GM03348 (cell line): ENCODE results near the gene CNIH2.
"Not testable (repeated sequence)": the region's sequence is repeated elsewhere in the genome, so short reads cannot be mapped to it uniquely, and the experiment has no call there.

Source experiments
- DNase-seq: peaks from one replicate; pipeline ENCODE4 v3.0.0; 2012; ENCODE audit warnings: low spot score

CNIH2 gene

DNA sequence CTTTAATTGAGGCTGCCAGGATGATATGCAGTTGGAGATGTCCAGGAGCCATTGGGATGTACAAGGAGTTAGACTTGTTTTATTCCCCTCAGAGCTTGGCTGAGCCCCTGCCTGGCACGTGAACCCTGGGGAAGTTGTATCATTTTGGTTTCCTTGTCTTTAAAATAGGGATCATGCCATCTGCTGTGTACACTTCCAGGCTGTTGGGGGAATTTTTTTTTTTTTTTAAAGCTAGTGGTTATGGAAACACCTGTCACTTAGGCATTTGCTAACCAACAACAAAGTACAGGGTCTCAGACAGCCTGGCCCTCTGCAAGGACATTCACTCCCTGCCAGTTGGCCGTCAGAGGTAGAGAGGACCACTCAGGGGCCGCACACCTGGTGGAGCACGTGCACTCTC is 18.0 kb upstream of the CNIH2 start:
- no peak for DNase-seq

DNA sequence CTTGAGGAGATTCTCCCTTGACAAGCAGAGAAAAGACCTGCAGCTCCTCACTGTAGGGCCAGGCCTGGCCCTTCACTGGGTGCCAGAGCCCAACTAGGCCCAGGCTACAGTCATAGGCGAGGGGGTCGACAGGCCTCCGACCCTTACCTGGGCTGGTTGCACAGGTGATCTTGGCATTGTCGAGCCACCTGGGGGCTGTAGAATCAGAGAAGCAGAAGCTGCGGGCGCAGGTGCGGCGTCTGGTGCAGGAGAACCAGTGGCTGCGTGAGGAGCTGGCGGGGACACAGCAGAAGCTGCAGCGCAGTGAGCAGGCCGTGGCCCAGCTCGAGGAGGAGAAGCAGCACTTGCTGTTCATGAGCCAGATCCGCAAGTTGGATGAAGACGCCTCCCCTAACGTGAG is 16.4 kb upstream of the CNIH2 start:
- DNase-seq = no peak

DNA sequence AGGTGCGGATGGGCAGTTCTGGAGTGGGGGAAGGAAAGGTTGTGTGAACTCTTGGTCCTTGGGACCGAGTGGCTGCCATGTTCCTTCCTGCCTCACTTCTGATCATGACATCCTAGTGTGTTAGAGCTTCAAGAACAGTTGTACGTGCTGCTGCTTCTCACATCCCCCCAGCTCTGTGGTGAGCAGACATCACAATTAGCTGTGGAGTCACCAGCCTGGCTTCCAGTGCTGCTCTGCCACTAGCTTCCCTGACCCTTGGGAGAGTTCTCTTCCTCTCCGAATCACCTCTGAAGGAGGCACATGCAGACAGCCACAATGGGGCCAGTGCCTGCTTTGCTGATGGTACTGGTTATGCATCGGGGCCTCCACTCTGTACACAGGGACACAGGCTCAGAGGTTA is 15.8 kb upstream of the CNIH2 start:
- DNase-seq = no peak

DNA sequence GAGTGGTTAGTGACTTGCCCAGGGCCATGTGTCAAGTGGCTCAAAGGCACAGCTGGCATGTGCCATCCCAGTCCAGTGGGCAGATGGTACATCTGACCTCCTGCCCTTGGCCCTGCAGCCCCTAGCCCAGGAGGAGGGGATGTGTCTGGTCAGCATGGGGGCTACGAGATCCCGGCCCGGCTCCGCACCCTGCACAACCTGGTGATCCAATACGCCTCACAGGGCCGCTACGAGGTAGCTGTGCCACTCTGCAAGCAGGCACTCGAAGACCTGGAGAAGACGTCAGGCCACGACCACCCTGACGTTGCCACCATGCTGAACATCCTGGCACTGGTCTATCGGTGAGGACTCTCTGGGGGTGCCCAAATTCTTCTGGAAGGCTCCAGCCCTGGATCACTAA is 15.3 kb upstream of the CNIH2 start:
- no peak for DNase-seq

DNA sequence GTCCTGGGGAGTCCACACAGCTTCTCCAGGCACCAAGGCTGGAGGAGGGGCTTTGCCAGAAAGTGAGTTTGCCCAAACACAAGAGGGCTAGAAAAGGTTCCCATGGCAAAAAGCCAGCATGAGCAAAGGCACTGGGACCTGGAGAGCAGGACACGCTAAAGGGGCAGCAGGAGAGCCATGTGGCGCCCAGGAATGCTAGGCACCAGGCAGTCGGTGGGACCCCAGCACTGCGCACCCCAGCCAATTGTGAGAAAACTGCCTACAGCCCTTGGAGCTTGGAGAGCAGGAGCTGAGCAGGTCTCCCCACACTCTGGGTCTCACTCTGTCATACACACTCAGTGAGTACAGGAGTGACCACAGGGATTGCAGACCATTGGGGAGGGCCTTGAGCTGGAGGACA is 14.7 kb upstream of the CNIH2 start:
- DNase-seq = no peak

DNA sequence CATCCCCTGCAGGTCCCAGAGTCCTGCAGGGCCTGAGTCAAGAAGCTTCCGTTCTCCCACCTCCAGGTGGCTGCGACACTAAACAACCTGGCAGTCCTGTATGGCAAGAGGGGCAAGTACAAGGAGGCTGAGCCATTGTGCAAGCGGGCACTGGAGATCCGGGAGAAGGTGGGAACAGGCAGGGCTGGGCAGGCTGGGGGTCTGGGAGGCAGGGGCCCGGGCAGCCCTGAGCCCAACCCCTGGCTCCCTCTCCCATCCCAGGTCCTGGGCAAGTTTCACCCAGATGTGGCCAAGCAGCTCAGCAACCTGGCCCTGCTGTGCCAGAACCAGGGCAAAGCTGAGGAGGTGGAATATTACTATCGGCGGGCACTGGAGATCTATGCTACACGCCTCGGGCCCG is 14.2 kb upstream of the CNIH2 start:
- DNase-seq = no peak

DNA sequence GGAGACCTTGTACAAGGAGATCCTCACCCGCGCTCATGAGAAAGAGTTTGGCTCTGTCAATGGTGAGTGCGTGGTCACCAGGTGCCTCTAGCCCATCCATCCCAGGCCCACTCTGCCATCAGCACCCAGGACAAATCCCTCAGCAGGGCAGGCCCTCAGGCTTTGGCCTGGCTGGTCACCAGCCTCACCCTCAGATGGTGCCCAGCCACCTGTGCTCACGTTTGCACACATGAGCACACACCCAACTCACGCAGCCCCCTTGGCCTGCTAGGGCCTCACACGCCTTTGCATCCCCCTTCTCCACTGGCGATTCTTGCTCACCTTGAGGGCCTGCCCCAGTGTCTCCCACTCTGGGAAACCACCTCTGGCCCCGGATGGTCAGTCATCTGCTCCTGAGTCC is 13.6 kb upstream of the CNIH2 start:
- DNase-seq = no peak

DNA sequence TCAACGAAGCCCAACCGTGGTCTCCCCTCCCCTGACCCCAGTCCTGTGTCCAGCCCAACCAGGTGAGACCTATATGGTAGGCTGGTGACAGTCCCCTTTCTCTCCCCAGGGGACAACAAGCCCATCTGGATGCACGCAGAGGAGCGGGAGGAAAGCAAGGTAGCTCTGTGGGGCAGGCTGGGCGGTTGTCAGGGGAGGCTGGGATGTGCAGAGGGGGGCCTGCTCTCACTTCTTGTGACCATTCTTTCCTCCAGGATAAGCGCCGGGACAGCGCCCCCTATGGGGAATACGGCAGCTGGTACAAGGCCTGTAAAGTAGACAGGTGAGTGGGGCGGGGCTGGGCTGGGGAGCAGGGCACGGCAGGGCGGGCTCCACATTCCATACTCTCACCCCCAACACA is 13.1 kb upstream of the CNIH2 start:
- DNase-seq = no peak

DNA sequence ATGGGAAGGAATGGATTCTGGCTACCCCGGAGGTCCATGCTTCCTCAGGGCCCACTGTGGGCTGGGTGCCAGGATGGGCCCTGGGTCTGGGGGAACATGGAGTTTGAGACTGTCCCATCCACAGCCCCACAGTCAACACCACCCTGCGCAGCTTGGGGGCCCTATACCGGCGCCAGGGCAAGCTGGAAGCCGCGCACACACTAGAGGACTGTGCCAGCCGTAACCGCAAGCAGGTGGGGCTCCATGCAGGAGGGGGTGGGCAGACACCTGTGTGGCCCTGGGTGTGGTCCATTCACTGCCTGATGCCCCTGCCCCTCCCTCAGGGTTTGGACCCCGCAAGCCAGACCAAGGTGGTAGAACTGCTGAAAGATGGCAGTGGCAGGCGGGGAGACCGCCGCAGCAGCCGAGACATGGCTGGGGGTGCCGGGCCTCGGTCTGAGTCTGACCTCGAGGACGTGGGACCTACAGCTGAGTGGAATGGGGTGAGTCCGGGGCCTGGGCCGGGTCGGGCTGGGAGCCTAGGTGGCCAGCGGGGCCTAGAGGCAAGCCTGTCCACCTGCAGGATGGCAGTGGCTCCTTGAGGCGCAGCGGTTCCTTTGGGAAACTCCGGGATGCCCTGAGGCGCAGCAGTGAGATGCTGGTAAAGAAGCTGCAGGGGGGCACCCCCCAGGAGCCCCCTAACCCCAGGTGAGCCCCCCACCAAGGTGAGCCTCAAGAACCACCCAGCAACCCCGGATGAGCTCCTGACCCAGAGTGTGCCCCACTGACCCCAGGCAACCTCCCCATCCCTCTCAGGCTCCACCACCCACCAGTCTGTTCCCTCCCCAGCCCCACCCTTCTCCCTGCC is 12.2 kb upstream of the CNIH2 start:
- DNase-seq = no peak

DNA sequence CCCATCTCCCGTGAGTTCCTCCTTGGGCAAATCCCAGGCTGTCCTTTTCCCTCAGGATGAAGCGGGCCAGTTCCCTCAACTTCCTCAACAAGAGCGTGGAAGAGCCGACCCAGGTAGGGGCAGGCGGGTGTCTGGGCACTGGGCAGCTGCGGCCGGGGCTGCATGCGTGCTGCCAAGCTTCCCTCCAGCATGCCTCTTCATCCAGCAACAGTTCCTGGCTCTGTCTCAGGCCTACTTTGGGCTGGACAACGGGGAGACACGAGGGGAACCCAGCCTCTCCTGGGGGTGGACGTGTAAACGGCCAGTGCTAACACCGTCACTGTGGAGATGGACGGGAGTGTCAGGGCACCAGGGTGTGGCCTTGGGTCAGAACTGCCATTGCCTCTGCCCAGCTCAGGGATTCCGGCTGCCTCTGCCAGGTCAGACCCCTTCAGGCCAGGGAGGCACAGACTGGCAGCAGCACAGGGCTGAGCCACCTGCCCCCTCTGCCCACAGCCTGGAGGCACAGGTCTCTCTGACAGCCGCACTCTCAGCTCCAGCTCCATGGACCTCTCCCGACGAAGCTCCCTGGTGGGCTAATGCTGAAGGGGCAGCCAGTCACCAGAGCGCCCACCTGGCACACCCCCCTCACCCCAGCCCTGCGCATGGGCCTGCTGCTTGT is 11.5 kb upstream of the CNIH2 start:
- DNase-seq = no peak

DNA sequence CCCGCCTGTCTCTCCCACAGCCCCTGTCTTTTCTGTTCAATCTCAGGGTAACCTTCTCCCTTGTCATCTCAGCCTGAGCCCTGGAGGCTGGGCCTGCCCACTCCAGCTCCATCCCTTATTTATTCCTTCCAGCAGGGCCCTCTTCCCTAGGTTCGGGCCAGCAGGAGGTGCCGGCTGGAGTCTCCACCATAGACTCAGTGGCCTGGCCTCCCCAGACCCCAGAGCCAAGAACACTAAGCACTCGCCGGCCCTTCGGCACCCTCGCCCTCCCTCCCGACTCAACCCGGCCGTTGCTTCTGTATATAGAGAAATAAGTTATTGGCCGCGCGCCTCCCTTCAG is 11.0 kb upstream of the CNIH2 start:
- DNase-seq = no peak

DNA sequence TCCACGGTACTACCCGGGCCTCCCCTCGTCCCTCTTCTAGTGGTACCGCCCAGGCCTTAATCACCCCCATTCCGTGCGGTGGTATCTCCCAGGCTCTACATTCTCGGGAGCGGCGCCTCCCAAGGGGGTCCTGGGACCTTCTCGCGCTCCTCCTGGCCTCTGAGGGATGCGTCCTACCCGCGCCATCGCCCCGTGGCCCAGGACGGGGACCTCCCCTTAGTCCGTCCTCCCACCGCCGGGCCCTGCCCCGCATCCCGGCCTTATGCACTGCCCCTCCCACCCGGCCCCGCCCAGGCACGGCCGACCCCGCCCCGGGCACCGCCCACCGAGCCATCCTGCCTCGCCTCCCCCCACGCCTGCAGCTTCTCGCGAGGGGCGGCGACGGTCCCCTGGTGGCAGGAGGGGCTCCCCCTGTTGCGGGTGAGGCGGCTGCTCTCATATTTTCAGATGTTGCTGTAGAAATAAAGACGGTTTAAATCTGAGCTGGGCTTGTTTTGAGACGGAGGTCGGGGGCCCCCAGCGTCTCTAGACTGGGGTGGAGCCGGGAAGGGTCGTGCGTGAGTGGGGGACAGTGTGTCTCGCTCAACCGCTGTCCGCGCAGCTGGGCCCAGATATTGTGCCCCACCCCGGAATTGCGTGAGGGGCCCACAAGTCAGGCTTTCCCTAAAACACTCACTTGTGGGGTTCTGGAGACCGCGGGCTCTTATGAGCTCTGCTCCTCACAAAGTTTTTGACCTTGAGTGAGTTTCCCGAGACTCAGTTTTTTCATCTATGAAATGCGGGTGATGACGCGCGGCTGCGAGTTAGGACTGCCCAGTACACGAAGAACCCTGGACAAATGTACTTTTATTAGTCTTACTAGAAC is 10.4 kb upstream of the CNIH2 start:
- DNase-seq = peak; percentile 97

DNA sequence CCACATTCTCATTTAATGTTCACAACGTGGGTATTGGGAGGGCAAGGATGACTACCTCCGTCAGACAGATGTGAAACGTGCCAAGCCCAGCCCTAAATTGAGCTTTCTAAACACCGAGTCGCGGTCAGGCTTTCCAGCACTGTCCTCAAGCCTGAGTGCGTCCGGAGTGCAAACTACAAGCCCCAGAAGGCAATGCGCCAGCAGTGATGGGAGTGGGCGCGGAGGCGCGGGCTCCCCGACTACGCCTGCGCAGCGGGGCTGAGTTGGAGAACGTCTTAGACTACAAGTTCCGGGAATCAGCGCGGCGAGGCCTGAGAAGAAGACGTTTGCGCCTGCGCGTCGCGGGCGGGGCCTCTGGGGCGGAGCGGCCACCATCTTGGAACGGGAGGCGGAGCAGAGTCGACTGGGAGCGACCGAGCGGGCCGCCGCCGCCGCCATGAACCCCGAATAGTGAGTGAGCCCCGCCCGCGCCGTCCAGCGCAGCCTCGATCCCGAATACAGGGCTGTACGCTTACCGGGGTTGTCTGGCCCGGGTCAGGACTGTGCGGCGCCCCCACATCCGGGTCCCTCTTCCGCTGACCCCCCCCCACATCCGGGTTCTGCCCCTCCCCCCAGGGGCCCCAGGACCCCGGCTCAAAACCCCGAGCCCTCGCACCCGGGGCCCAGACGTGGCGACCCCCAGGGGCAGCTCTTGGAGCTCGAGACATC is 9.6 kb upstream of the CNIH2 start, which contains the start of gene RAB1B:
TSS of gene RAB1B (plus strand) at position 396 of the 708 bp plus-strand sequence. CDS start at position 437, 41 bp downstream.
- DNase-seq = peak; percentile 99

DNA sequence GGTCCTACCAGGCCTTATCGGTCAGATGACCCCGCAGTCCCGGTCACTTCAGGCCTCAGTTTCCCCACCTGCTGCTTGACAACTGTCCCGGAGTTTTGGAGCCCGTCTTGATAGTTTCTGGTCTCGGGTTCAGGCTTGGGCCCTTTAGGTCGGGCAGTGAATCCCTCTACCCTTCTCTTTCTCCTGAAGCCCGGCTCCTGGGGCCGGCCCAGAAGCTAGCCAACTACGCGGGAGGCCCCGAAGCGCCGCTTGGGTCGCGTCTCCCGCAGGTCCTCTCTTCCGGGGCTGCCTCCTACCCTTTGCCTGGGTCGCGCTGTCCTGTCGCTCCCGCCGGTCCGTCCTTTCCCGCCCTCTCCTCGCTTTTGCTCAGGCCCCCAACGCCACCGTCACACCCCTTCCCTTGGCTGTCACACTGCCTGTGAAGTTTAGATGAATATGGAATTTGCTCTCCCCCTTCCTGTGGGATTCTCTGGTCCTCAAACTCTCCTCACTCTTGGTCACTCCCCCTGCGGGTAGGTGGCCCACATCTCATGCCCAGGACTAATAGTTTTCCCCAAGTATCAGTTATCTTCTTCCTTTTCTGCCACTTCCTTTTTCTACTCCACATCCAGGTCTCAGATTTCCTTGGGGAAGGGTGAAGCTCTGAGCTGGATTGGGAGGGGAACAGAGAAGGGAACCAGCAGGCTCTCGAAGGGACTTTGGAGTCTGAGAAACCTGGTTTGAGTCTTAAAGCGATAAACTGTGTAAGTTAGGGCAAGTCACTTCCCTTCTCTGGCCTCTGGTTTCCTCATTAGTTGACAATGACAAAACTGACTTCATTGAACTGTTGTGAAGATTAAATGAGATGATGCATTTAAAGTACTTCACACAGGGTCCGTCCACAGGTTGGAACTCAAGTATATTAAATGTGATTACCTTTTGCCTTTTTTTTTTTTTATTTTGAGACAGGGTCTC is 8.7 kb upstream of the CNIH2 start:
- peak; percentile 54 for DNase-seq

DNA sequence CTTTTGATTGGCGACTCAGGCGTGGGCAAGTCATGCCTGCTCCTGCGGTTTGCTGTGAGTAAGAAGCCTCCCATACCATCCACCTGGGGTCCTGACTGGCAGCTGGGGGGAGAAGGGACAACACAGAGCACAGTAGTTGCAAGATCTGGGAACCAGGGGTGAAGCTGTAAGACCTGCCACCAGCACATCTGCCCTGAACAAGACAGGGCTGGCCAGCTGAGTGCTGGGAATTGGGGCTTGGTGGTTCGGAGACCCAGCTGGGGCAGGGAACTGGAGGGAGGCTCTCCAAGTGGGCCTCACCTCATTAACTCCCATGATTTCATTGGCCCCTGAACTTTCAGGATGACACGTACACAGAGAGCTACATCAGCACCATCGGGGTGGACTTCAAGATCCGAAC is 6.2 kb upstream of the CNIH2 start:
- DNase-seq = no peak

DNA sequence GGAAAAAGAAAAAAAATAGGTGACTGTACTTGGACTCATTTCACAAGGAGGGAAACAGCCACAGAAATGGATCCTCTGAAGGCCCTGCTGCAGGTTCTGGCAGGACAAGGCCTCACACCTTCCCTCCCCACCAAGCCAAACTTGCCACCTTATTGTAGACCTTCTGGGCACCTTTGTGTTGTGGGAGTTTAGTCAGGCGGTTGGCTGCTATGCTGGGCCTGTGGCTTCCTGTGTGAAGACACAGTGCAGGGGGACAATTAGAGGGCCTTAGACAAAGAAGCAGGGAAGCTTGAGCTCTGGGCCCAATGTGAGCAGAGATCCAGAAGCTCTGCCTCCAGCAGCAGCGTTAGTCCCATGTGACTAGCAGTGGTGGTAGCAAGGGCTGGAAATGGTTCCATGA is 5.4 kb upstream of the CNIH2 start:
- no peak for DNase-seq

DNA sequence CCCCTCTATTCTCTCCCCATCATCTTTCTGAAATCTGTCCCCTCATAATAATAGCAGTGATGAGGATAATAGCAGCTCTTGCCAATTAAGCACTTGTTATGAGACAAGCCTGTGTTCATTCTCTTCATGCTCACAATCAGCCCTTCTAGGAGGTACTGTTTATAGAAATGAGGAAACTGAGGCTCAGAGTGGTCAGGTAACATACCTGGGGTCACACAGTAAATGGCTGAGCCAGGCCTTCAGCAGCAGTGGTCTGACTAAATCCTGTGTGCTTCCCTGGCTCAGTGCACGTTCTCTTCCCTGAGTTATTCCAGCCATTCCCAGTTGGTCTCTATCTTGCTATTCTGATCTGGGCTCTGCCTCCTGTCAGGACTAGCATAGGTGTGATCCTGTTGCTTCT is 3.8 kb upstream of the CNIH2 start:
- no peak for DNase-seq

DNA sequence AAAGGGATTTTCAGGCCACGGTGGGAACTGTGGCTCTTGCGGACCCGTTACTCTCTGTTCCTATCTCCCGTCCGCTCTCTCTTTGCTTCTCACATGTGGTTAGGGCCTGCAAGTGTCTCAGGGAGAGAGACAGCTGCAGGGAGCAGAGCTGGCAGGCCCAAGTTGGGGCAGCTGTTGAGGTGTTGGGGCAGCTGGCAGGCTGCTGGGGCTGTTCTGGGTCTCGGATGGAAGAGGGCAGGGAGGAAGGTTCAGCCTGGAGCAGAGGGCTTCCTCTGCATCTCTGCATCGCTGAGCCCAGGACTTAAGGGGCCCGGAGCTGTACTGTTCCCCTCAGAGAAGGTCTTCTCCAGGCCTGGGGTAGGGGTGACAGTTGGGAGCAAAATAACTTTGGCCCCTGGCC is 2.6 kb upstream of the CNIH2 start:
- no peak for DNase-seq

DNA sequence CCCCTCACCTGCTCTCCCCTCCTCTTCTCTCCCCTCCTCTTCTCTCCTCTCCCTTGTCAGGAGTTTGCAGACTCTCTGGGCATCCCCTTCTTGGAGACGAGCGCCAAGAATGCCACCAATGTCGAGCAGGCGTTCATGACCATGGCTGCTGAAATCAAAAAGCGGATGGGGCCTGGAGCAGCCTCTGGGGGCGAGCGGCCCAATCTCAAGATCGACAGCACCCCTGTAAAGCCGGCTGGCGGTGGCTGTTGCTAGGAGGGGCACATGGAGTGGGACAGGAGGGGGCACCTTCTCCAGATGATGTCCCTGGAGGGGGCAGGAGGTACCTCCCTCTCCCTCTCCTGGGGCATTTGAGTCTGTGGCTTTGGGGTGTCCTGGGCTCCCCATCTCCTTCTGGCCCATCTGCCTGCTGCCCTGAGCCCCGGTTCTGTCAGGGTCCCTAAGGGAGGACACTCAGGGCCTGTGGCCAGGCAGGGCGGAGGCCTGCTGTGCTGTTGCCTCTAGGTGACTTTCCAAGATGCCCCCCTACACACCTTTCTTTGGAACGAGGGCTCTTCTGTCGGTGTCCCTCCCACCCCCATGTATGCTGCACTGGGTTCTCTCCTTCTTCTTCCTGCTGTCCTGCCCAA is 1.9 kb upstream of the CNIH2 start:
- no peak for DNase-seq

DNA sequence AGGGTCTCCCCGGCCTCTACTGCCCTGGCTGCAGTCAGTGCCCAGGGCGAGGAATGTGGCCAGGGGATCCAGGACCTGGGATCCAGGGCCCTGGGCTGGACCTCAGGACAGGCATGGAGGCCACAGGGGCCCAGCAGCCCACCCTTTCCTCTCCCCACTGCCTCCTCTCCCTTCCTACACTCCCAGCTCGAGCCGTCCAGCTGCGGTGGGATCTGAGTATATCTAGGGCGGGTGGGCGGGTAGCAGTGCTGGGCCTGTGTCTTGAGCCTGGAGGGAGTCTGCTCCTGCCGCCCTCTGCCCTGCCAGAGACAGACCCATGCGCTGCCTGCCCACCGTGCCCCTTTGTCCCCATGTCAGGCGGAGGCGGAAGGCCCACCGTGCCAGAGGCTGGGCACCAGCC is 1.4 kb upstream of the CNIH2 start:
- DNase-seq = not testable (repeated sequence)

DNA sequence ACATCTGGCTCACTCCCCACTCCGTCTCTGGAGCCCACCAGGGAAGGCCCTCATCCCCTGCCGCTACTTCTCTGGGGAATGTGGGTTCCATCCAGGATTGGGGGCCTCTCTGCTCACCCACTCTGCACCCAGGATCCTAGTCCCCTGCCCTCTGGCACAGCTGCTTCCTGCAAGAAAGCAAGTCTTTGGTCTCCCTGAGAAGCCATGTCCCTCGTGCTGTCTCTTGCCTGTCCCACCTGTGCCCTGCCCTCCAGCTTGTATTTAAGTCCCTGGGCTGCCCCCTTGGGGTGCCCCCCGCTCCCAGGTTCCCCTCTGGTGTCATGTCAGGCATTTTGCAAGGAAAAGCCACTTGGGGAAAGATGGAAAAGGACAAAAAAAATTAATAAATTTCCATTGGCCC is 911 bp upstream of the CNIH2 start:
- DNase-seq = not testable (repeated sequence)
